ENCODE results near the gene FBXO40.

DNA sequence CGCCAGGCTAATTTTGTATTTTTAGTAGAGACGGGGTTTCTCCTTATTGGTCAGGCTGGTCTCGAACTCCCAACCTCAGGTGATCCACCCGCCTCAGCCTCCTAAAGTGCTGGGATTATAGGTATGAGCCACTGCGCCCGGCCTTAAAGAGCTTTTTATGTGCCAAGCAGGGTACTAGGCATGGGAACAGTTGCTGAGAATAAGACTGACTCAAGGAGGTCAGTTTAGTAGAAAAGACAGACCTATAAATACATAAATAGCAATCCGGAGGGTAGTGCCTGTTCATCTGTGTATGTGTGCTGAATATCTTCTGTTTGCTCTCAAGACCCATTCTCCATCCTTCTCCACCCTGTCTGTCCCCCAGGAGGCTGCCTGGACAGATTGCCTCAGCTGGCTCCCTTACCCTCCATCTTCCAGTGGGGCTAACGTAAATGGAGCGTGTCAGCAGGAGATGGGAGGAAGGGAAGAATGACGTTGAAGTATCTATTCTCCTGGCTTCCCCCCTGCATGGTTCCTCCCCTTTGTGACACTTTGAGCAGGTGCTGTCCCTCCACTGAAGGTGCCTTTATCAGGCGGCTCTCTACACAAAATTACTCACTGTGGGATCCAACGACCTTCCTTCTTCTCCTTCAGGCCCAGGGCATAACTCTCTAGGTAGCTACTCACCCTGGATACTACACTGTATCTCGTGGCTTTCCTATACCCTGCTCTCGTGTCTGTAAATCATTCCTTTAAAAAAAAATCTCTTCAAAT, 31.1 kb downstream of the FBXO40 start:
- TF ChIP-seq, protein P1, sequence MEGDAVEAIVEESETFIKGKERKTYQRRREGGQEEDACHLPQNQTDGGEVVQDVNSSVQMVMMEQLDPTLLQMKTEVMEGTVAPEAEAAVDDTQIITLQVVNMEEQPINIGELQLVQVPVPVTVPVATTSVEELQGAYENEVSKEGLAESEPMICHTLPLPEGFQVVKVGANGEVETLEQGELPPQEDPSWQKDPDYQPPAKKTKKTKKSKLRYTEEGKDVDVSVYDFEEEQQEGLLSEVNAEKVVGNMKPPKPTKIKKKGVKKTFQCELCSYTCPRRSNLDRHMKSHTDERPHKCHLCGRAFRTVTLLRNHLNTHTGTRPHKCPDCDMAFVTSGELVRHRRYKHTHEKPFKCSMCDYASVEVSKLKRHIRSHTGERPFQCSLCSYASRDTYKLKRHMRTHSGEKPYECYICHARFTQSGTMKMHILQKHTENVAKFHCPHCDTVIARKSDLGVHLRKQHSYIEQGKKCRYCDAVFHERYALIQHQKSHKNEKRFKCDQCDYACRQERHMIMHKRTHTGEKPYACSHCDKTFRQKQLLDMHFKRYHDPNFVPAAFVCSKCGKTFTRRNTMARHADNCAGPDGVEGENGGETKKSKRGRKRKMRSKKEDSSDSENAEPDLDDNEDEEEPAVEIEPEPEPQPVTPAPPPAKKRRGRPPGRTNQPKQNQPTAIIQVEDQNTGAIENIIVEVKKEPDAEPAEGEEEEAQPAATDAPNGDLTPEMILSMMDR (IDR thresholded peaks at IDR 0.05; ENCODE audit: low read depth, low read length), result no peak
- TF ChIP-seq POLR2A (IDR thresholded peaks at IDR 0.05; ENCODE audit: extremely low read depth, insufficient read length), result no peak
- TF ChIP-seq, protein P2, sequence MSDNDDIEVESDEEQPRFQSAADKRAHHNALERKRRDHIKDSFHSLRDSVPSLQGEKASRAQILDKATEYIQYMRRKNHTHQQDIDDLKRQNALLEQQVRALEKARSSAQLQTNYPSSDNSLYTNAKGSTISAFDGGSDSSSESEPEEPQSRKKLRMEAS (IDR thresholded peaks at IDR 0.05; ENCODE audit: low read depth, low read length), result no peak
